ENCODE data around the gene ST8SIA4.

- no peak for TF ChIP-seq EZH2 (IDR thresholded peaks at IDR 0.05; ENCODE audit: borderline replicate concordance, low read depth, low read length, severe bottlenecking)
- TF ChIP-seq CTCF (IDR thresholded peaks at IDR 0.05; ENCODE audit: extremely low read depth in 1 of 2, insufficient read depth in 1 of 2, low read depth in 1 of 2, low read length in 2 of 2) = no peak
- no peak for TF ChIP-seq POLR2AphosphoS5 (IDR thresholded peaks at IDR 0.05; ENCODE audit: insufficient read depth, low read depth, low read length)
- no peak for TF ChIP-seq JUN (IDR thresholded peaks at IDR 0.05; ENCODE audit: borderline replicate concordance, insufficient read depth, insufficient read length, low read depth)
- TF ChIP-seq MAX (IDR thresholded peaks at IDR 0.05; ENCODE audit: insufficient read depth, insufficient read length) = no peak
- no peak for TF ChIP-seq POLR2A (IDR thresholded peaks at IDR 0.05; ENCODE audit: low read depth, low read length)
Observed at GRCh38 chr5:100872408-100873190, 30.5 kb downstream of the ST8SIA4 start.

All from endothelial cell of umbilical vein (primary cell).